Left lung (tissue), 10 donors: ENCODE results near the gene PTOV1. TPM values are rescaled to one million over a fixed set of nuclear protein-coding genes. Genes with fewer than 3 reads are reported as not detected.

Source experiments
- ATAC-seq: fragments of 200-7000 bp; cut with Tn5 transposase; one replicate; pipeline ENCODE4 v1.9.1; 2020; ENCODE audit warnings: moderate library complexity
- DNase-seq, 4 donors: peaks; one replicate each; pipeline ENCODE4 v3.0.0-alpha.2; 2013 to 2020
- H3K27ac ChIP-seq, 2 donors: fragments of 200-600 bp; sonication (generic) in 1 of 2; one replicate each; pipeline versions ENCODE4 v1.5.0 to v1.8.0; 2020 to 2021
- H3K27me3 ChIP-seq, 2 donors: fragments of 200-600 bp; sonication (generic) in 1 of 2; one replicate each; pipeline versions ENCODE4 v1.5.0 to v1.8.0; 2020 to 2021
- H3K36me3 ChIP-seq, 2 donors: fragments of 200-600 bp; sonication (generic) in 1 of 2; one replicate each; pipeline versions ENCODE4 v1.5.0 to v1.8.0; 2020 to 2021
- H3K4me1 ChIP-seq, 2 donors: fragments of 200-600 bp; one replicate each; pipeline ENCODE4 v1.8.0; 2021
- H3K4me3 ChIP-seq, 2 donors: fragments of 200-600 bp; sonication (generic) in 1 of 2; one replicate each; pipeline versions ENCODE4 v1.5.0 to v1.8.0; 2020 to 2021; ENCODE audit warnings: mild to moderate bottlenecking in 1 of 2
- H3K9me3 ChIP-seq, 2 donors: fragments of 200-600 bp; sonication (generic) in 1 of 2; one replicate each; pipeline versions ENCODE4 v1.5.0 to v1.8.0; 2020 to 2021
- CTCF ChIP-seq, 2 donors: fragments of 200-600 bp; sonication (generic) in 1 of 2; IDR thresholded peaks; one replicate each; pipeline versions ENCODE4 v1.5.0 to v1.8.0; 2021; ENCODE audit warnings: antibody characterized with exemption in 2 of 2
- intact Hi-C, 2 donors: fragments of 100-400 bp; cut with DNase I; formaldehyde crosslinking; loops; one replicate each; pipeline versions ENCODE4 v1.11.2 to v1.14.2; 2022
- polyA plus RNA-seq, 6 donors: library from polyadenylated mRNA; unstranded; fragments of 120-200 nt; gene quantifications; one replicate each; pipeline ENCODE4 v1.2.1, GENCODE V29; 2013; ENCODE audit not compliant: insufficient read length in 6 of 6
- total RNA-seq, 2 donors: library from RNA; stranded (reverse); fragmentation: NEBNext Ultra II Directional; extraction: Animal tissue kit (Norgen Biotek cat#: 25700); gene quantifications; one replicate each; pipeline ENCODE4 v1.2.1, GENCODE V29; 2021
- donor health status: DM: no; HTN: yes; CAD: no.
- donor health status: DM: no; HTN: no; CAD: no.

The PTOV1 gene
- total and polyA plus RNA-seq, 8 donors = 96.0 to 320 (median 275) TPM

GRCh38 chr19:49824662-49825061 lies 26.3 kb upstream of the PTOV1 start:
- Histone ChIP-seq H3K27ac (no peak overlapping the region), H3K4me3 (no peak overlapping the region), H3K36me3 (peaks cover 0 to 57% of the 10 kb centered on the region in 2 donors), H3K27me3 (no peaks in the 10 kb centered on the region), H3K4me1 (peaks cover under 1 to 16% of the 10 kb centered on the region in 2 donors), H3K9me3 (no peaks in the 10 kb centered on the region)
- ATAC-seq = no peak
- intact Hi-C loops = no loop called here
- DNase-seq = no peak
- no peak for TF ChIP-seq CTCF (IDR thresholded peaks at IDR 0.05)

- Histone ChIP-seq H3K4me1 (peaks cover 0 to 13% of the 10 kb centered on the region in 2 donors), H3K27me3 (no peaks in the 10 kb centered on the region), H3K27ac (no peak overlapping the region), H3K4me3 (no peak overlapping the region), H3K9me3 (no peaks in the 10 kb centered on the region), H3K36me3 (peaks cover 0 to 78% of the 10 kb centered on the region in 2 donors)
- intact Hi-C loops = no loop called here
- DNase-seq (no peak), ATAC-seq (no peak)
- no peak for TF ChIP-seq CTCF (IDR thresholded peaks at IDR 0.05)
Observed at GRCh38 chr19:49827034-49827433, 23.9 kb upstream of the PTOV1 start.

GRCh38 chr19:49829200-49829599 lies 21.8 kb upstream of the PTOV1 start:
- peaks cover 0 to 83% of the 10 kb centered on the region in 2 donors for H3K36me3 ChIP-seq
- intact Hi-C loops = no loop called here
- H3K9me3 ChIP-seq = no peaks in the 10 kb centered on the region
- TF ChIP-seq CTCF (IDR thresholded peaks at IDR 0.05) = no peak
- DNase-seq (no peak), ATAC-seq (no peak)
- H3K4me3 ChIP-seq = no peak overlapping the region
- H3K4me1 ChIP-seq = peaks cover 0 to 26% of the 10 kb centered on the region in 2 donors
- H3K27me3 ChIP-seq = no peaks in the 10 kb centered on the region
- H3K27ac ChIP-seq = no peak overlapping the region

GRCh38 chr19:49829721-49830120 lies 21.2 kb upstream of the PTOV1 start:
- no peak for ATAC-seq
- intact Hi-C loops = no loop called here
- H3K36me3 ChIP-seq = peaks cover 0 to 83% of the 10 kb centered on the region in 2 donors
- no peak overlapping the region for H3K27ac ChIP-seq
- no peak overlapping the region for H3K4me3 ChIP-seq
- H3K9me3 ChIP-seq = no peaks in the 10 kb centered on the region
- peaks cover 0 to 26% of the 10 kb centered on the region in 2 donors for H3K4me1 ChIP-seq
- no peak for TF ChIP-seq CTCF (IDR thresholded peaks at IDR 0.05)
- H3K27me3 ChIP-seq = no peaks in the 10 kb centered on the region
- no peak for DNase-seq

- intact Hi-C loops = no loop called here
- no peak for DNase-seq
- ATAC-seq = no peak
- Histone ChIP-seq H3K36me3 (peaks cover 0 to 93% of the 10 kb centered on the region in 2 donors), H3K4me3 (no peak overlapping the region), H3K4me1 (peaks cover 0 to 26% of the 10 kb centered on the region in 2 donors), H3K27me3 (no peaks in the 10 kb centered on the region), H3K9me3 (no peaks in the 10 kb centered on the region), H3K27ac (no peak overlapping the region)
- no peak for TF ChIP-seq CTCF (IDR thresholded peaks at IDR 0.05)
Observed at GRCh38 chr19:49830766-49831165, 20.2 kb upstream of the PTOV1 start.
